HepG2 (cell line): ENCODE measurements around the gene RABGAP1. TPM values are rescaled to one million over a fixed set of nuclear protein-coding genes. Genes with fewer than 3 reads are reported as not detected.

Experiments used
- ATAC-seq: fragments of 200-7000 bp; cut with Tn5 transposase; 3 replicates; pipeline ENCODE4 v1.9.1; 2020; ENCODE audit warnings: mild to moderate bottlenecking, moderate library complexity
- BruUV-seq: library from RNA; stranded (reverse); fragments of 400-500 nt; replicated peaks from 2 replicates; lab custom pipeline; 2021; lab: Mats Ljungman, UMichigan
- CTCF ChIA-PET: fragments of 300-600 bp; formaldehyde crosslinking; extraction: SDS; loops from one replicate; lab custom pipeline; 2021; ENCODE audit warnings: low total read pairs, inconsistent platforms, low intra/inter-chr PET ratio; lab: Yijun Ruan, JAX
- POLR2A ChIA-PET: fragments of 350-600 bp; sonication (Branson Sonifier 250); formaldehyde crosslinking; loops from one replicate; lab custom pipeline; 2020; ENCODE audit warnings: antibody characterized with exemption, inconsistent platforms; lab: Yijun Ruan, JAX
- DNase-seq: peaks from one replicate; pipeline ENCODE4 v3.0.0-alpha.2; 2015; ENCODE audit warnings: low spot score
- FAIRE-seq: peaks from 3 replicates; lab custom pipeline; 2011; peaks lifted over from hg19 to GRCh38; lab: Jason Lieb, UNC
- H2AFZ ChIP-seq: one replicate; pipeline ENCODE4 v1.6.1; 2011; ENCODE audit warnings: low read length, inconsistent platforms
- H3K27ac ChIP-seq: fragments of 300-600 bp; 3 replicates; pipeline ENCODE4 v1.8.0; 2011; ENCODE audit warnings: mixed run types, mild to moderate bottlenecking, mixed read lengths, low read length, inconsistent platforms; ENCODE audit not compliant: insufficient read depth; ENCODE audit errors: extremely low read length
- H3K27me3 ChIP-seq, 2 experiments: fragments of 200-600 bp in 1 of 2; 2 replicates in 1 of 2; 3 replicates in 1 of 2; pipeline versions ENCODE4 v1.6.0 to v1.8.0; 2011; ENCODE audit warnings: low read length in 2 of 2, mild to moderate bottlenecking in 2 of 2, moderate library complexity in 2 of 2, inconsistent platforms in 1 of 2; ENCODE audit not compliant: insufficient read depth in 2 of 2, control insufficient read depth in 1 of 2
- H3K36me3 ChIP-seq, 2 experiments: fragments of 200-600 bp in 1 of 2; replicated peaks in 1 of 2; 2 replicates in 1 of 2; 3 replicates in 1 of 2; pipeline versions ENCODE4 v1.5.1 to v1.8.0; 2011; ENCODE audit warnings: low read length in 2 of 2, inconsistent platforms in 1 of 2; ENCODE audit not compliant: insufficient read depth in 2 of 2, control insufficient read depth in 1 of 2
- H3K4me1 ChIP-seq: 2 replicates; pipeline ENCODE4 v1.5.1; 2012; ENCODE audit warnings: low read length, inconsistent platforms; ENCODE audit not compliant: insufficient read depth
- H3K4me2 ChIP-seq: 2 replicates; pipeline ENCODE4 v1.6.0; 2011; ENCODE audit warnings: low read depth, low read length, inconsistent platforms
- H3K4me3 ChIP-seq, 3 experiments: fragments of 200-600 bp in 1 of 3; sonication (generic), shearing (Covaris generic) in 1 of 3; replicated peaks in 1 of 3; 2 replicates each; pipeline ENCODE4 v1.5.1; 2011 to 2016; ENCODE audit warnings: low read length in 3 of 3, inconsistent platforms in 2 of 3, low read depth in 2 of 3, mild to moderate bottlenecking in 2 of 3, control low read depth in 1 of 3, mixed read lengths in 1 of 3; ENCODE audit not compliant: insufficient read depth in 1 of 3
- H3K79me2 ChIP-seq: one replicate; pipeline ENCODE4 v1.6.1; 2011; ENCODE audit warnings: low read length, inconsistent platforms; ENCODE audit not compliant: insufficient read depth
- H3K9ac ChIP-seq: 2 replicates; pipeline ENCODE4 v1.6.0; 2011; ENCODE audit warnings: mild to moderate bottlenecking, low read depth, low read length, inconsistent platforms; ENCODE audit not compliant: insufficient read depth
- H3K9me3 ChIP-seq: 2 replicates; pipeline ENCODE4 v1.5.1; 2012; ENCODE audit warnings: mild to moderate bottlenecking, low read length
- H4K20me1 ChIP-seq: 2 replicates; pipeline ENCODE4 v1.6.0; 2011; ENCODE audit warnings: inconsistent platforms, mild to moderate bottlenecking, low read length, moderate library complexity; ENCODE audit not compliant: insufficient read depth
- POLR2AphosphoS2 ChIP-seq: IDR thresholded peaks from 2 replicates; pipeline ENCODE4 v1.6.1; 2011; ENCODE audit warnings: low read depth, low read length, improper control_type of control experiment
- ZBTB40 ChIP-seq, 2 experiments: fragments of 450-650 bp in 1 of 2; sonication (generic) in 1 of 2; formaldehyde crosslinking in 1 of 2; IDR thresholded peaks; 2 replicates each; pipeline versions ENCODE4 v1.6.1 to v1.8.0; 2016 to 2022; ENCODE audit warnings: antibody characterized with exemption in 1 of 2, mild to moderate bottlenecking in 1 of 2, missing genetic modification reagents in 1 of 2
- WGBS: methylation state at CpG from one replicate; pipeline ENCODE4 v1.1.6; 2017; ENCODE audit warnings: low lambda C conversion rate; 5-methylcytosine and 5-hydroxymethylcytosine counted together
- in situ Hi-C: cut with HindIII; loops from 2 replicates; pipeline ENCODE4 v1.10.0; 2017; ENCODE audit warnings: low pct_unique_long_range_greater_than_20kb; ENCODE audit not compliant: extremely low pct_ligation_motif_present
- intact Hi-C: fragments of 100-400 bp; cut with micrococcal nuclease; formaldehyde crosslinking; loops from one replicate; pipeline ENCODE4 v1.10.0; 2022; ENCODE audit not compliant: unreplicated experiment
- polyA plus RNA-seq, 8 experiments: library from polyadenylated mRNA; depleted of rRNA in 3 of 8; stranded (reverse) in 7 of 8; unstranded in 1 of 8; fragments of >200 nt; fragmentation: Illumina TruSeq in 4 of 8; extraction: Trizol in 4 of 8; gene quantifications; 2 replicates each; pipeline versions ENCODE4 v1.2.1 to v1.2.3, GENCODE V29; 2011 to 2016; ENCODE audit warnings: low read depth in 4 of 8, missing spikeins in 1 of 8, mixed read lengths in 1 of 8; ENCODE audit not compliant: insufficient read depth in 1 of 8
- total RNA-seq, 5 experiments: library from RNA; depleted of rRNA; stranded (reverse); fragments of >200 nt; fragmentation: Illumina TruSeq; extraction: Trizol; gene quantifications; 2 replicates each; pipeline ENCODE4 v1.2.3, GENCODE V29; 2016; ENCODE audit warnings: low read depth in 1 of 5

Gene RABGAP1
- total and polyA plus RNA-seq, 2 of the 13 experiments (the other 11 are each of a cell fraction or from before 2014, with no cell fraction given): 19.1 to 19.3 TPM

DNA sequence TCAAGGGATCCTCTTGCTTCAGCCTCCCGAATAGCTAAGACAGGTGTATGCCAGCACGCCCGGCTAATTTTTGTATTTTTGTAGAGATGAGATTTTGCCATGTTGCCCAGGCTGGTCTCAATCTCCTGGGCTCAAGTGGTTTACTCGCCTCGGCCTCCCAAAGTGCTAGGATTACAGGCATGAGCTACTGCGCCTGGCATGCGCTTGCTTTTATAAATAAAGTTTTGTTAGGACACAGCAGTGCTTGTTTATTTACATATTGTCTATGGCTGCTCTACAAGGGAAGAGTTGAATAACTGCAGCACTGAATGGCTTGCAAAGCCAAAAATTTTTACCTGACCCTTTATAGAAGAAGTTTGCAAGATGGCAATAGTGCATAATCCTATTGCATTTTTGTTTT, 120.4 kb downstream of the RABGAP1 start:
- H3K27ac ChIP-seq: no peak overlapping the region
- intact Hi-C loops: no loop called here
- H3K4me1 ChIP-seq: no peaks in the 10 kb centered on the region
- ATAC-seq: no peak
- no peak overlapping the region for H2AFZ ChIP-seq
- WGBS: 98% methylated on average over 7 of the region's 7 CpGs
- no peak overlapping the region for H3K9ac ChIP-seq
- H4K20me1 ChIP-seq: no peaks in the 10 kb centered on the region
- DNase-seq: no peak
- no peaks in the 10 kb centered on the region for H3K79me2 ChIP-seq
- TF ChIP-seq ZBTB40 (IDR thresholded peaks at IDR 0.05): no peak
- peak; percentile 85 for TF ChIP-seq ZBTB40 (CRISPR knock-in tag; IDR thresholded peaks at IDR 0.05)
- TF ChIP-seq POLR2AphosphoS2: no peak
- no peaks in the 10 kb centered on the region for H3K27me3 ChIP-seq
- no TSS peak for BruUV-seq
- no peaks in the 10 kb centered on the region for H3K9me3 ChIP-seq
- no peak for FAIRE-seq
- POLR2A ChIA-PET: no interaction called here
- in situ Hi-C loops: no loop called here
- H3K4me3 ChIP-seq: no peak overlapping the region
- H3K36me3 ChIP-seq: peaks cover 1 to 13% of the 10 kb centered on the region in 2 experiments; a peak in 4 of 5 replicates
- no peak overlapping the region for H3K4me2 ChIP-seq
- CTCF ChIA-PET: no interaction called here
